SK-N-MC (cell line): ENCODE measurements around the gene CCL4.
"Not testable (repeated sequence)": the region's sequence is repeated elsewhere in the genome, so short reads cannot be mapped to it uniquely, and the experiment has no call there.

Experiments used
- EZH2 ChIP-seq: fragments of 200-600 bp; sonication (generic); IDR thresholded peaks from one replicate; pipeline ENCODE4 v1.6.1; 2017; ENCODE audit warnings: antibody characterized with exemption
- FOXP2 ChIP-seq: optimal IDR thresholded peaks from 2 replicates; pipeline ENCODE3; 2011; ENCODE audit warnings: mild to moderate bottlenecking, moderate library complexity; ENCODE audit not compliant: insufficient read depth; ENCODE audit errors: extremely low read length, control extremely low read depth
- POLR2AphosphoS5 ChIP-seq: IDR thresholded peaks from 2 replicates; pipeline ENCODE4 v1.6.1; 2012; ENCODE audit warnings: mild to moderate bottlenecking, low read depth, low read length, borderline replicate concordance

- TF ChIP-seq POLR2AphosphoS5, EZH2, FOXP2: not testable (repeated sequence)
Measured at GRCh38 chr17:36092715-36093114, 10.9 kb upstream of the CCL4 start.
